PC-3 (cell line): ENCODE measurements around the gene NIPBL.

Source experiments
- CTCF ChIP-seq: fragments of 300-600 bp; sonication (generic); conservative IDR thresholded peaks from 2 replicates; pipeline ENCODE4 v1.5.1; 2017; ENCODE audit warnings: antibody characterized with exemption, low read depth, mild to moderate bottlenecking, low read length
- EZH2 ChIP-seq: fragments of 300-600 bp; sonication (generic); IDR thresholded peaks from one replicate; pipeline ENCODE4 v1.6.1; 2017; ENCODE audit warnings: antibody characterized with exemption, mild to moderate bottlenecking, low read length; ENCODE audit not compliant: unreplicated experiment
- EZH2phosphoT487 ChIP-seq: fragments of 300-600 bp; sonication (generic); IDR thresholded peaks from 2 replicates; pipeline ENCODE4 v1.6.1; 2018; ENCODE audit warnings: mild to moderate bottlenecking, antibody characterized with exemption, low read length, borderline replicate concordance

- no peak for TF ChIP-seq CTCF
- no peak for TF ChIP-seq EZH2
- TF ChIP-seq EZH2phosphoT487 = no peak
These were observed 158.4 kb downstream of the NIPBL start for GRCh38 chr5:37034955-37035354.
